Activated naive CD8-positive, alpha-beta T cell treated with anti-CD3 and anti-CD28 coated beads for 36 hours (primary cell): ENCODE data around the gene PCCA. TPM values are rescaled to one million over a fixed set of nuclear protein-coding genes. Genes with fewer than 3 reads are reported as not detected.
"Not testable (repeated sequence)": the region's sequence is repeated elsewhere in the genome, so short reads cannot be mapped to it uniquely, and the experiment has no call there.

Source experiments
- DNase-seq: peaks from one replicate; pipeline ENCODE4 v3.0.0; 2021
- H3K27ac Mint-ChIP-seq: one replicate; pipeline ENCODE4 v1.8.0; 2022; ENCODE audit warnings: mild to moderate bottlenecking, moderate library complexity, mixed read lengths
- H3K27me3 Mint-ChIP-seq: one replicate; pipeline ENCODE4 v1.8.0; 2022; ENCODE audit warnings: mild to moderate bottlenecking, mixed read lengths
- H3K36me3 Mint-ChIP-seq: one replicate; pipeline ENCODE4 v1.8.0; 2021; ENCODE audit warnings: mild to moderate bottlenecking, mixed read lengths
- H3K4me1 Mint-ChIP-seq: one replicate; pipeline ENCODE4 v1.8.0; 2021; ENCODE audit warnings: mixed read lengths
- H3K4me3 Mint-ChIP-seq: one replicate; pipeline ENCODE4 v1.8.0; 2022; ENCODE audit warnings: mild to moderate bottlenecking, moderate library complexity, mixed read lengths
- H3K9me3 Mint-ChIP-seq: one replicate; pipeline ENCODE4 v1.8.0; 2022; ENCODE audit warnings: mixed read lengths
- total RNA-seq, 2 experiments: library from RNA; stranded (reverse); gene quantifications; one replicate each; pipeline ENCODE4 v1.2.3, GENCODE V29; 2021

PCCA gene
- total RNA-seq, 2 experiments from 2014 or later: 6.9 to 8.3 TPM

GRCh38 chr13:100301418-100301817, 212.5 kb downstream of the PCCA start:
- H3K36me3 Mint-ChIP-seq: no peaks in the 10 kb centered on the region
- no peaks in the 10 kb centered on the region for H3K4me1 Mint-ChIP-seq
- H3K4me3 Mint-ChIP-seq: no peak overlapping the region
- no peaks in the 10 kb centered on the region for H3K9me3 Mint-ChIP-seq
- H3K27me3 Mint-ChIP-seq: no peaks in the 10 kb centered on the region
- H3K27ac Mint-ChIP-seq: no peak overlapping the region
- DNase-seq: no peak

GRCh38 chr13:100302391-100302790, 213.5 kb downstream of the PCCA start:
- DNase-seq: no peak
- Mint-ChIP-seq H3K4me1 (no peaks in the 10 kb centered on the region), H3K4me3 (no peak overlapping the region), H3K27ac (no peak overlapping the region), H3K9me3 (no peaks in the 10 kb centered on the region), H3K27me3 (no peaks in the 10 kb centered on the region), H3K36me3 (no peaks in the 10 kb centered on the region)

GRCh38 chr13:100304229-100304628, 215.3 kb downstream of the PCCA start:
- DNase-seq: no peak
- H3K27me3 Mint-ChIP-seq: no peaks in the 10 kb centered on the region
- H3K4me3 Mint-ChIP-seq: no peak overlapping the region
- no peaks in the 10 kb centered on the region for H3K36me3 Mint-ChIP-seq
- H3K27ac Mint-ChIP-seq: no peak overlapping the region
- H3K9me3 Mint-ChIP-seq: no peaks in the 10 kb centered on the region
- H3K4me1 Mint-ChIP-seq: no peaks in the 10 kb centered on the region

- no peak overlapping the region for H3K27ac Mint-ChIP-seq
- H3K36me3 Mint-ChIP-seq: no peaks in the 10 kb centered on the region
- H3K4me1 Mint-ChIP-seq: no peaks in the 10 kb centered on the region
- no peaks in the 10 kb centered on the region for H3K27me3 Mint-ChIP-seq
- no peak for DNase-seq
- H3K9me3 Mint-ChIP-seq: no peaks in the 10 kb centered on the region
- no peak overlapping the region for H3K4me3 Mint-ChIP-seq
Measured at GRCh38 chr13:100305398-100305797, 216.5 kb downstream of the PCCA start.

GRCh38 chr13:100306030-100306429, 217.1 kb downstream of the PCCA start:
- Mint-ChIP-seq H3K27me3 (no peaks in the 10 kb centered on the region), H3K4me1 (no peaks in the 10 kb centered on the region), H3K4me3 (no peak overlapping the region), H3K36me3 (no peaks in the 10 kb centered on the region), H3K27ac (no peak overlapping the region), H3K9me3 (no peaks in the 10 kb centered on the region)
- no peak for DNase-seq

- DNase-seq: no peak
- H3K9me3 Mint-ChIP-seq: no peaks in the 10 kb centered on the region
- H3K27me3 Mint-ChIP-seq: no peaks in the 10 kb centered on the region
- H3K4me3 Mint-ChIP-seq: no peak overlapping the region
- no peak overlapping the region for H3K27ac Mint-ChIP-seq
- no peaks in the 10 kb centered on the region for H3K4me1 Mint-ChIP-seq
- no peaks in the 10 kb centered on the region for H3K36me3 Mint-ChIP-seq
Measured at GRCh38 chr13:100306434-100306999, 217.6 kb downstream of the PCCA start.

- Mint-ChIP-seq H3K36me3 (peaks cover 30% of the 10 kb centered on the region), H3K4me1 (no peaks in the 10 kb centered on the region), H3K27me3 (no peaks in the 10 kb centered on the region), H3K4me3 (no peak overlapping the region), H3K27ac (no peak overlapping the region), H3K9me3 (peaks cover 7% of the 10 kb centered on the region)
- DNase-seq: no peak
Measured at GRCh38 chr13:100314132-100314910, 225.4 kb downstream of the PCCA start.

GRCh38 chr13:100315522-100315921, 226.6 kb downstream of the PCCA start:
- Mint-ChIP-seq H3K4me1 (no peaks in the 10 kb centered on the region), H3K9me3 (peaks cover 7% of the 10 kb centered on the region), H3K27ac (no peak overlapping the region), H3K4me3 (no peak overlapping the region), H3K36me3 (peaks cover 36% of the 10 kb centered on the region), H3K27me3 (no peaks in the 10 kb centered on the region)
- DNase-seq: no peak

GRCh38 chr13:100318473-100318872, 229.6 kb downstream of the PCCA start:
- H3K36me3 Mint-ChIP-seq: peaks cover 32% of the 10 kb centered on the region
- H3K9me3 Mint-ChIP-seq, H3K4me3 Mint-ChIP-seq, H3K4me1 Mint-ChIP-seq, H3K27me3 Mint-ChIP-seq, DNase-seq, H3K27ac Mint-ChIP-seq: not testable (repeated sequence)

- H3K4me1 Mint-ChIP-seq: no peaks in the 10 kb centered on the region
- peaks cover 22% of the 10 kb centered on the region for H3K36me3 Mint-ChIP-seq
Measured at GRCh38 chr13:100323937-100324336, 235.0 kb downstream of the PCCA start.

GRCh38 chr13:100330662-100331061, 241.8 kb downstream of the PCCA start:
- no peaks in the 10 kb centered on the region for H3K4me1 Mint-ChIP-seq
- H3K27me3 Mint-ChIP-seq: no peaks in the 10 kb centered on the region
- H3K4me3 Mint-ChIP-seq: no peak overlapping the region
- no peak overlapping the region for H3K27ac Mint-ChIP-seq
- DNase-seq: no peak
- peaks cover 33% of the 10 kb centered on the region for H3K36me3 Mint-ChIP-seq
- H3K9me3 Mint-ChIP-seq: peaks cover 12% of the 10 kb centered on the region

More at GRCh38 chr13:100323937-100324336, 235.0 kb downstream of the PCCA start:
- Mint-ChIP-seq H3K9me3 (no peaks in the 10 kb centered on the region), H3K27me3 (no peaks in the 10 kb centered on the region), H3K27ac (no peak overlapping the region), H3K4me3 (no peak overlapping the region)
- DNase-seq: no peak

GRCh38 chr13:100333141-100333540, 244.2 kb downstream of the PCCA start:
- H3K4me1 Mint-ChIP-seq: no peaks in the 10 kb centered on the region
- peaks cover 32% of the 10 kb centered on the region for H3K36me3 Mint-ChIP-seq
- no peak overlapping the region for H3K4me3 Mint-ChIP-seq
- peaks cover 12% of the 10 kb centered on the region for H3K9me3 Mint-ChIP-seq
- no peak overlapping the region for H3K27ac Mint-ChIP-seq
- no peak for DNase-seq
- H3K27me3 Mint-ChIP-seq: no peaks in the 10 kb centered on the region

GRCh38 chr13:100334214-100334613, 245.3 kb downstream of the PCCA start:
- Mint-ChIP-seq H3K9me3 (peaks cover 12% of the 10 kb centered on the region), H3K27ac (no peak overlapping the region)
- DNase-seq: no peak

GRCh38 chr13:100336795-100337516, 248.1 kb downstream of the PCCA start:
- Mint-ChIP-seq H3K4me1 (peaks cover 12% of the 10 kb centered on the region), H3K4me3 (no peak overlapping the region), H3K36me3 (peaks cover 31% of the 10 kb centered on the region), H3K27me3 (no peaks in the 10 kb centered on the region), H3K27ac (no peak overlapping the region), H3K9me3 (peaks cover 12% of the 10 kb centered on the region)
- no peak for DNase-seq

More at GRCh38 chr13:100334214-100334613, 245.3 kb downstream of the PCCA start:
- Mint-ChIP-seq H3K36me3 (peaks cover 28% of the 10 kb centered on the region), H3K4me1 (no peaks in the 10 kb centered on the region), H3K4me3 (no peak overlapping the region), H3K27me3 (no peaks in the 10 kb centered on the region)

- Mint-ChIP-seq H3K36me3 (peaks cover 33% of the 10 kb centered on the region), H3K27ac (no peak overlapping the region), H3K27me3 (no peaks in the 10 kb centered on the region), H3K9me3 (peaks cover 12% of the 10 kb centered on the region), H3K4me3 (no peak overlapping the region), H3K4me1 (peaks cover 12% of the 10 kb centered on the region)
- no peak for DNase-seq
Measured at GRCh38 chr13:100338275-100338674, 249.4 kb downstream of the PCCA start.
